NCI-H1048 (cell line): ENCODE data around the gene OGT.

Experiments used
- DNase-seq: peaks from one replicate; lab custom pipeline; 2025; lab: John Stamatoyannopoulos, UW

OGT gene

GRCh38 chrX:71622576-71623450 lies 89.9 kb downstream of the OGT start:
- DNase-seq, result no peak

GRCh38 chrX:71623714-71624113 lies 90.8 kb downstream of the OGT start:
- no peak for DNase-seq

GRCh38 chrX:71625471-71625870 lies 92.6 kb downstream of the OGT start:
- DNase-seq, result no peak
